Heart left ventricle (tissue), 16 donors: Measurements from ENCODE around the gene STRA8. TPM values are rescaled to one million over a fixed set of nuclear protein-coding genes. Genes with fewer than 3 reads are reported as not detected.

Experiments
- ATAC-seq, 4 donors: fragments of 200-7000 bp; cut with Tn5 transposase; one replicate each; pipeline ENCODE4 v1.9.1; 2020 to 2022; ENCODE audit warnings: moderate library complexity in 4 of 4, mild to moderate bottlenecking in 3 of 4, moderate number of reproducible peaks in 1 of 4
- DNase-seq, 5 donors: peaks; one replicate each; pipeline ENCODE4 v3.0.0-alpha.2; 2020
- H3K27ac ChIP-seq, 12 donors: fragments of 200-600 bp; sonication (generic) in 4 of 12; one replicate each; pipeline versions ENCODE4 v1.5.0 to v1.8.0; 2016 to 2022; ENCODE audit warnings: mild to moderate bottlenecking in 2 of 12
- H3K27me3 ChIP-seq, 9 donors: fragments of 200-600 bp; sonication (generic) in 2 of 9; one replicate each; pipeline versions ENCODE4 v1.5.1 to v1.8.0; 2016 to 2022; ENCODE audit warnings: mild to moderate bottlenecking in 3 of 9
- H3K36me3 ChIP-seq, 9 donors: fragments of 200-600 bp; sonication (generic) in 2 of 9; one replicate each; pipeline versions ENCODE4 v1.5.0 to v1.8.0; 2018 to 2022; ENCODE audit warnings: mild to moderate bottlenecking in 2 of 9
- H3K4me1 ChIP-seq, 12 donors: fragments of 200-600 bp; sonication (generic) in 4 of 12; one replicate each; pipeline versions ENCODE4 v1.5.0 to v1.8.0; 2016 to 2022; ENCODE audit warnings: mild to moderate bottlenecking in 3 of 12
- H3K4me3 ChIP-seq, 12 donors: fragments of 200-600 bp; sonication (generic) in 4 of 12; one replicate each; pipeline versions ENCODE4 v1.5.0 to v1.8.0; 2017 to 2022; ENCODE audit warnings: mild to moderate bottlenecking in 9 of 12, moderate library complexity in 4 of 12
- H3K9me3 ChIP-seq, 12 donors: fragments of 200-600 bp; sonication (generic) in 4 of 12; one replicate each; pipeline versions ENCODE4 v1.5.0 to v1.8.0; 2016 to 2022; ENCODE audit warnings: mild to moderate bottlenecking in 1 of 12
- POLR2A ChIP-seq, 2 donors: fragments of 450-650 bp; IDR thresholded peaks; one replicate each; pipeline ENCODE4 v1.6.1; 2017; ENCODE audit warnings: antibody characterized with exemption in 2 of 2, mild to moderate bottlenecking in 2 of 2, moderate library complexity in 2 of 2
- WGBS, 4 donors: extraction: QIAGEN DNeasy Blood & Tissue Kit in 2 of 4; methylation state at CpG; one replicate each; pipeline versions ENCODE4 v1.1.5 to v1.1.7; 2013 to 2018; 5-methylcytosine and 5-hydroxymethylcytosine counted together
- intact Hi-C, 10 donors: fragments of 100-400 bp; cut with DNase I; formaldehyde crosslinking; loops; one replicate each; pipeline versions ENCODE4 v1.11.1 to v1.14.2; 2022
- polyA plus RNA-seq, 2 donors: library from polyadenylated mRNA; stranded (reverse); fragments of 200-250 nt; gene quantifications; one replicate each; pipeline ENCODE4 v1.2.3, GENCODE V29; 2013
- total RNA-seq, 9 donors: library from RNA; depleted of rRNA in 2 of 9; stranded (reverse); fragments of >200 nt in 2 of 9; fragmentation: NEBNext Ultra II Directional in 3 of 9; extraction: Animal tissue kit (Norgen Biotek cat#: 25700) in 3 of 9; gene quantifications; one replicate each; pipeline versions ENCODE4 v1.1.0 to v1.2.4, GENCODE V29; 2016 to 2023
- TF ChIP-seq, protein P1 (sequence below), 12 donors: fragments of 200-600 bp; sonication (generic) in 4 of 12; IDR thresholded peaks; one replicate each; pipeline versions ENCODE4 v1.5.0 to v1.8.0; 2018 to 2022; ENCODE audit warnings: antibody characterized with exemption in 12 of 12, mild to moderate bottlenecking in 5 of 12
- donor health status: ischemic (EF 13 %, LVEDD 7.1; RV severe dilation, severe dysfunction).
- donor health status: healthy with polysubstance abuse.
- donor health status: DM: no; HTN: yes; CAD: no.
- donor health status: DM: no; HTN: no; CAD: no.
- donor health status: ischemic (EF 25% LVEDD 6.9; RV normal size, moderate dysfunction).
- donor health status: ischemic (EF 25% LVEDD 5.7; RV mildly dilated, moderate dysfunction).
- donor health status: healthy.
- donor health status: DM: yes; HTN: yes; CAD: no.
- donor health status: ischemic (EF 35%, LVEDD 5.7; RV mildly dilated, moderate dysfunction).
- donor health status: nonischemic (EF 11% LVEDD 7.7; RV severe dilation, severe dysfunction).
- donor health status: DM: yes; HTN: yes; CAD: no.
- donor health status: PGD.
- donor health status: ischemic (EF 29% LVEDD 5.4; RV normal size, mild dysfunction).
- donor health status: nonischemic (EF 23%, LVEDD 6.1; RV moderate dilation, normal function).

The STRA8 gene
- total and polyA plus RNA-seq, 11 donors = not detected

GRCh38 chr7:135247746-135248471 lies 14.3 kb downstream of the STRA8 start:
- DNase-seq (no peak), ATAC-seq (no peak)
- TF ChIP-seq, protein P1, sequence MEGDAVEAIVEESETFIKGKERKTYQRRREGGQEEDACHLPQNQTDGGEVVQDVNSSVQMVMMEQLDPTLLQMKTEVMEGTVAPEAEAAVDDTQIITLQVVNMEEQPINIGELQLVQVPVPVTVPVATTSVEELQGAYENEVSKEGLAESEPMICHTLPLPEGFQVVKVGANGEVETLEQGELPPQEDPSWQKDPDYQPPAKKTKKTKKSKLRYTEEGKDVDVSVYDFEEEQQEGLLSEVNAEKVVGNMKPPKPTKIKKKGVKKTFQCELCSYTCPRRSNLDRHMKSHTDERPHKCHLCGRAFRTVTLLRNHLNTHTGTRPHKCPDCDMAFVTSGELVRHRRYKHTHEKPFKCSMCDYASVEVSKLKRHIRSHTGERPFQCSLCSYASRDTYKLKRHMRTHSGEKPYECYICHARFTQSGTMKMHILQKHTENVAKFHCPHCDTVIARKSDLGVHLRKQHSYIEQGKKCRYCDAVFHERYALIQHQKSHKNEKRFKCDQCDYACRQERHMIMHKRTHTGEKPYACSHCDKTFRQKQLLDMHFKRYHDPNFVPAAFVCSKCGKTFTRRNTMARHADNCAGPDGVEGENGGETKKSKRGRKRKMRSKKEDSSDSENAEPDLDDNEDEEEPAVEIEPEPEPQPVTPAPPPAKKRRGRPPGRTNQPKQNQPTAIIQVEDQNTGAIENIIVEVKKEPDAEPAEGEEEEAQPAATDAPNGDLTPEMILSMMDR (IDR thresholded peaks at IDR 0.05) = no peak
- no peak for TF ChIP-seq POLR2A (IDR thresholded peaks at IDR 0.05)
- no peak overlapping the region for H3K4me3 ChIP-seq
- intact Hi-C loops = no loop called here
- H3K27me3 ChIP-seq = peaks cover 0 to 8% (median 0%) of the 10 kb centered on the region in 9 donors
- no peak overlapping the region for H3K27ac ChIP-seq
- H3K4me1 ChIP-seq = no peaks in the 10 kb centered on the region
- WGBS, 4 donors = 93 to 97% (median 95%) methylated on average over 22 of the region's 22 CpGs
- no peaks in the 10 kb centered on the region for H3K36me3 ChIP-seq
- H3K9me3 ChIP-seq = no peaks in the 10 kb centered on the region

DNA sequence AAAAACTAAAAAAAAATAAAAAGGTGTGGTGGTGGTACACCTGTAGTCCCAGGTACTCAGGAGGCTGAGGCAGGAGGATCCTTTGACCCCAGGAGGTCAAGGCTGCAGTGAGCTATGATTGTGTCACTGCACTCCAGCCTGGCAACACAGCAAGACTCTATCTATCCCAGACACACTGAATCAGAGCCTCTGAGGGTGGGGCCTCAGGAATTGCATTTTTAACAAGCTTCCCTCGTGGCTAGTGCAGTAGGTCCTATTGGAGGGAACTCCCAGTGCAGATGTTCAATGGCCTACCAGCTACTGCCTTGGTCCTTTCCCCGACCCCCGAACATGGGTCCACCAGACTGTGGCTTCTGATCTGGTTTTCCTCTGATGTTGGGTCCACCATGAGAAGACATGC lies 14.9 kb downstream of the STRA8 start:
- ATAC-seq (no peak), DNase-seq (no peak)
- Histone ChIP-seq H3K36me3 (no peaks in the 10 kb centered on the region), H3K9me3 (no peaks in the 10 kb centered on the region), H3K4me1 (peaks cover 0 to 6% (median 3%) of the 10 kb centered on the region in 12 donors), H3K27ac (no peak overlapping the region), H3K27me3 (peaks cover 0 to 8% (median 0%) of the 10 kb centered on the region in 9 donors), H3K4me3 (no peak overlapping the region)
- intact Hi-C loops = no loop called here
- 90 to 100% (median 94%) methylated on average over 2 to 3 of the region's 3 CpGs for WGBS, 4 donors
- TF ChIP-seq, protein P1 (IDR thresholded peaks at IDR 0.05) = no peak
- no peak for TF ChIP-seq POLR2A (IDR thresholded peaks at IDR 0.05)

- no peaks in the 10 kb centered on the region for H3K36me3 ChIP-seq
- intact Hi-C loops = no loop called here
- DNase-seq (no peak), ATAC-seq (no peak)
- WGBS, 4 donors = 91 to 97% (median 95%) methylated on average over 4 of the region's 4 CpGs
- H3K27me3 ChIP-seq = no peaks in the 10 kb centered on the region
- H3K4me3 ChIP-seq = no peak overlapping the region
- H3K9me3 ChIP-seq = no peaks in the 10 kb centered on the region
- no peak for TF ChIP-seq POLR2A (IDR thresholded peaks at IDR 0.05)
- TF ChIP-seq, protein P1 (IDR thresholded peaks at IDR 0.05) = no peak
- no peak overlapping the region for H3K27ac ChIP-seq
- peaks cover 0 to 23% (median 17%) of the 10 kb centered on the region in 12 donors for H3K4me1 ChIP-seq
Observed at GRCh38 chr7:135251496-135252391, 18.1 kb downstream of the STRA8 start.
